ENCODE data around the gene ARID3A.

DNA sequence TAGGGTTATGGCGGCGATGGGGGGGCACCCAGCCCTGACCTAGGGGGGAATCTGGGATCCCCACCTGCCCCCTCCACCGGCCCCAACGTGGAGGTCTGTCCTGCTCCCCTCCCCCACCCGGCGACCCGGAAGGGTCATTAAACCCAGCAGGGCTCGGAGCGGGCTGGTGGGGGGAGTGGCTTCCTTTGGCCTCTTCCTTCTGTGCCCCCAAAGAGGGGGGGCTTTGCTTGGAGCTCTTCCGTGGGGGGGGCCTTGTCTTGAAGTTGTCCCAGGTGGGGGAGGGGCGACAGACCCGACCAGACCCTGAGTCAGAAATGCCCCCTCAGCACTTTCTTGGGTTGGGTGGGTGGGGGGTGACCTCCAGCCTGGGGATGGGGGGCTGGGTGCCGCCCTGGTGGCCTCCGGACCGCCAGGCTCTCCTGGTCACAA, 1.5 kb downstream of the ARID3A start:
- TF ChIP-seq EZH2 (IDR thresholded peaks at IDR 0.05) (no peak), POLR2AphosphoS5 (IDR thresholded peaks at IDR 0.05; ENCODE audit: borderline replicate concordance, low read depth, low read length) (no peak)

Measured in SK-N-MC (cell line).